ENCODE measurements around the gene HOXB4. TPM values are rescaled to one million over a fixed set of nuclear protein-coding genes. Genes with fewer than 3 reads are reported as not detected.

HOXB4 gene
- total RNA-seq, 1 experiment from 2014 or later, result 27.9 TPM

DNA sequence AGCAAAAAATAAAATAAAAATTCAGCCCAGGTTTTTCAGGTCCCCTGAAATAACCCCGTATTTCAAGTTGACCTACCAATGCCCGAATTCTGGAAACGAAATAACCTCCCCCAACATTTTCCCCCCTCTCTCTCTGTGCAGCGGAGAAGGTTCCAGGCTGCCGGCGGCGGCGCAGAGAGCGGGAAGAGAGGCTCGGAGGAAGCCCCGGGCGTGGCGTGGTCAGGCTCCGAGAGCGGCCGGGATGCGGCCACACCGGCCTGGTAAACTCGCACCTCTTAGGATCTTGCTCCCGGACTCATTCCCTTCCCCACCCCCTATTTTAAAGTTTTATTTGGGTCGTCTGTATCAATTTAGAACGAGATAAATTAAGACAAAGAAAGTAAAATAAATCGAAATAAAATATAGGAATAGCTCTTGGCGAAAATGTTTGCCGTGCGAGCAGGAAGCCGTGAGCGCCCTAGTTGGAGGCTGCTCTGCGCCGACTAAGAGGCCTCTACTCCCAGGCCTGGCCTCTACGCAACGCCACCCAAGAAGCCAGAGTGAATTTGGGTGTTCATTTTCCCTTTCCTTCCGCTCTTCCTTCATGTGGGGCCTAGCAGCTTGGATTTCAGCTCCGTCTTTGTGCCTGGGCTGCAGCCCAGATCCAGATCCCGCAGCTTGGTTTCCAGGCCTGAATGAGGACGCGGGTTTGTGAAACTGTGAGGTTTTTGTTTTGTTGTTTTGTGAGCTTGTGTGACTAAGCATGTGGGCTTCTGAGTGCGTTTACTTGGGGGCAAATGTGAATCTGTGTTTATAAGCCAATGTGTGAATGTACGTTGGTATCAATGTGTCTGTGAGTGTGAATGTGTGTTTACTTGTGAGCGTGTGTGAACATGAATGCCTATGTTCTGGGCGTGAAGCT is 28.1 kb upstream of the HOXB4 start:
- ChIA-PET POLR2A (interaction anchor here (0.5 to 2.8 kb wide), 6 partner anchors 9 to 650 kb away, joined by 3 to 8 read pairs (median 4); partner anchors contain the start of gene HOXB8), CTCF (no interaction called here)
- Histone ChIP-seq H3K4me3 (ENCODE audit: low read depth in 2 of 2, low read length in 2 of 2) (peak overlapping the region; percentile 70 to 99), H3K27me3 (ENCODE audit: control insufficient read depth, insufficient read depth, low read length) (no peaks in the 10 kb centered on the region), H3K9me3 (ENCODE audit: control insufficient read depth, insufficient read depth, low read depth, low read length) (no peaks in the 10 kb centered on the region), H3K36me3 (ENCODE audit: control insufficient read depth, insufficient read depth, low read length) (peaks cover 2% of the 10 kb centered on the region), H3K27ac (ENCODE audit: low read length) (peak overlapping the region; percentile 99), H3K4me1 (ENCODE audit: control insufficient read depth, insufficient read depth, low read length) (peaks cover 56% of the 10 kb centered on the region)
- TF ChIP-seq TCF7L2 (IDR thresholded peaks at IDR 0.05; ENCODE audit: low read depth, low read length) (no peak), SIN3A (IDR thresholded peaks at IDR 0.05; ENCODE audit: borderline replicate concordance, insufficient read depth, low read depth, low read length) (0 out of 2 replicates have a peak, but pooled peaks have one; percentile 32)
- no peak for DNase-seq (ENCODE audit: low read depth, low spot score)
- BruUV-seq (replicated peaks), result no TSS peak
- ATAC-seq, result no peak
- intact Hi-C loops (cut with micrococcal nuclease; ENCODE audit: unreplicated experiment) (loop anchor here (5.0 kb wide), 1 partner anchor 941 kb away; no protein-coding TSS in a partner anchor), in situ Hi-C loops (cut with HindIII; ENCODE audit: low pct_unique_long_range_greater_than_20kb, low sequenced_read_pairs) (no loop called here)

DNA sequence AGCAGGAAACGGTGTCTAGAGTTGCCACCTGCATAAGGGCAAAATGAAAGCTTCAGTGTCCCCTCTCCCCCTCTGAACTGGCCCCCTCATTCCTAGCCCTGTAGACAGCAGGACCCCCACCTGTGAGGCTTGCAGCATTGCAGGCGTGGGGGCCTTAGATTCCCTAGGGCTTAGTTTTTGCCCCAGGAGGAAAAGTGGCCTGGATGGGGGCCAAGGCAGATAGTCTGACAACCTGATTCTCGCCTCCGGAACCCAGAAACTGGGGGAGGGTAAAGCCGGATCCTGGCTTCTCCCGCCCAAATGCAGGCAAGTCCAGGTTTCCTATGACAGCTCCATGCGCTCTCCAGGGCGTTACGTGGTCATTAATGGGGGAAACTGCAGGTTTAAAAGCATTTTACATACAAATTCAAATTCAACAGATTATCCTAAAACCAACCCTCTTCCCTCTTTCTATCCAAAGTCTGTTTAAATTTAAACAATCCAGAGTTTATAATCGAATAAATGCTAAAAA is 27.3 kb upstream of the HOXB4 start:
- H3K27me3 ChIP-seq (ENCODE audit: control insufficient read depth, insufficient read depth, low read length), result no peaks in the 10 kb centered on the region
- H3K27ac ChIP-seq (ENCODE audit: low read length), result peak overlapping the region; percentile 99
- TF ChIP-seq POLR2AphosphoS5 (IDR thresholded peaks at IDR 0.05; ENCODE audit: low read depth, low read length), result no peak
- no peak; the same call in 1 of the 2 replicates for TF ChIP-seq TCF7L2 (IDR thresholded peaks at IDR 0.05; ENCODE audit: low read depth, low read length)
- TF ChIP-seq, protein P1, sequence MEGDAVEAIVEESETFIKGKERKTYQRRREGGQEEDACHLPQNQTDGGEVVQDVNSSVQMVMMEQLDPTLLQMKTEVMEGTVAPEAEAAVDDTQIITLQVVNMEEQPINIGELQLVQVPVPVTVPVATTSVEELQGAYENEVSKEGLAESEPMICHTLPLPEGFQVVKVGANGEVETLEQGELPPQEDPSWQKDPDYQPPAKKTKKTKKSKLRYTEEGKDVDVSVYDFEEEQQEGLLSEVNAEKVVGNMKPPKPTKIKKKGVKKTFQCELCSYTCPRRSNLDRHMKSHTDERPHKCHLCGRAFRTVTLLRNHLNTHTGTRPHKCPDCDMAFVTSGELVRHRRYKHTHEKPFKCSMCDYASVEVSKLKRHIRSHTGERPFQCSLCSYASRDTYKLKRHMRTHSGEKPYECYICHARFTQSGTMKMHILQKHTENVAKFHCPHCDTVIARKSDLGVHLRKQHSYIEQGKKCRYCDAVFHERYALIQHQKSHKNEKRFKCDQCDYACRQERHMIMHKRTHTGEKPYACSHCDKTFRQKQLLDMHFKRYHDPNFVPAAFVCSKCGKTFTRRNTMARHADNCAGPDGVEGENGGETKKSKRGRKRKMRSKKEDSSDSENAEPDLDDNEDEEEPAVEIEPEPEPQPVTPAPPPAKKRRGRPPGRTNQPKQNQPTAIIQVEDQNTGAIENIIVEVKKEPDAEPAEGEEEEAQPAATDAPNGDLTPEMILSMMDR (IDR thresholded peaks at IDR 0.05), result no peak
- TF ChIP-seq, protein P2, sequence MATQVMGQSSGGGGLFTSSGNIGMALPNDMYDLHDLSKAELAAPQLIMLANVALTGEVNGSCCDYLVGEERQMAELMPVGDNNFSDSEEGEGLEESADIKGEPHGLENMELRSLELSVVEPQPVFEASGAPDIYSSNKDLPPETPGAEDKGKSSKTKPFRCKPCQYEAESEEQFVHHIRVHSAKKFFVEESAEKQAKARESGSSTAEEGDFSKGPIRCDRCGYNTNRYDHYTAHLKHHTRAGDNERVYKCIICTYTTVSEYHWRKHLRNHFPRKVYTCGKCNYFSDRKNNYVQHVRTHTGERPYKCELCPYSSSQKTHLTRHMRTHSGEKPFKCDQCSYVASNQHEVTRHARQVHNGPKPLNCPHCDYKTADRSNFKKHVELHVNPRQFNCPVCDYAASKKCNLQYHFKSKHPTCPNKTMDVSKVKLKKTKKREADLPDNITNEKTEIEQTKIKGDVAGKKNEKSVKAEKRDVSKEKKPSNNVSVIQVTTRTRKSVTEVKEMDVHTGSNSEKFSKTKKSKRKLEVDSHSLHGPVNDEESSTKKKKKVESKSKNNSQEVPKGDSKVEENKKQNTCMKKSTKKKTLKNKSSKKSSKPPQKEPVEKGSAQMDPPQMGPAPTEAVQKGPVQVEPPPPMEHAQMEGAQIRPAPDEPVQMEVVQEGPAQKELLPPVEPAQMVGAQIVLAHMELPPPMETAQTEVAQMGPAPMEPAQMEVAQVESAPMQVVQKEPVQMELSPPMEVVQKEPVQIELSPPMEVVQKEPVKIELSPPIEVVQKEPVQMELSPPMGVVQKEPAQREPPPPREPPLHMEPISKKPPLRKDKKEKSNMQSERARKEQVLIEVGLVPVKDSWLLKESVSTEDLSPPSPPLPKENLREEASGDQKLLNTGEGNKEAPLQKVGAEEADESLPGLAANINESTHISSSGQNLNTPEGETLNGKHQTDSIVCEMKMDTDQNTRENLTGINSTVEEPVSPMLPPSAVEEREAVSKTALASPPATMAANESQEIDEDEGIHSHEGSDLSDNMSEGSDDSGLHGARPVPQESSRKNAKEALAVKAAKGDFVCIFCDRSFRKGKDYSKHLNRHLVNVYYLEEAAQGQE (IDR thresholded peaks at IDR 0.05; ENCODE audit: insufficient read depth in 1 of 2, low read depth in 2 of 2, low read length in 1 of 2), result no peak
- peak; percentile 60; the same call in 1 of the 2 replicates for TF ChIP-seq SIN3A (IDR thresholded peaks at IDR 0.05; ENCODE audit: borderline replicate concordance, insufficient read depth, low read depth, low read length)
- DNase-seq (ENCODE audit: low read depth, low spot score), result no peak
- H3K4me3 ChIP-seq (ENCODE audit: low read depth in 2 of 2, low read length in 2 of 2), result peak overlapping the region; percentile 70 to 99
- no TSS peak for BruUV-seq (replicated peaks)
- CTCF ChIA-PET, result no interaction called here
- POLR2A ChIA-PET, result interaction anchor here (0.5 to 2.8 kb wide), 3 partner anchors 10 to 447 kb away, joined by 3 to 8 read pairs (median 3); partner anchors contain the start of gene HOXB8
- peak; percentile 17; the same call in 1 of the 2 replicates for ATAC-seq
- no peaks in the 10 kb centered on the region for H3K9me3 ChIP-seq (ENCODE audit: control insufficient read depth, insufficient read depth, low read depth, low read length)
- H3K36me3 ChIP-seq (ENCODE audit: control insufficient read depth, insufficient read depth, low read length), result peaks cover 2% of the 10 kb centered on the region
- H3K4me1 ChIP-seq (ENCODE audit: control insufficient read depth, insufficient read depth, low read length), result peaks cover 53% of the 10 kb centered on the region
- intact Hi-C loops (cut with micrococcal nuclease; ENCODE audit: unreplicated experiment), result loop anchor here (5.0 kb wide), 1 partner anchor 942 kb away; no protein-coding TSS in a partner anchor
- in situ Hi-C loops (cut with HindIII; ENCODE audit: low pct_unique_long_range_greater_than_20kb, low sequenced_read_pairs), result no loop called here

Measured in Panc1 (cell line).